ENCODE measurements around the gene HSPB2. TPM values are rescaled to one million over a fixed set of nuclear protein-coding genes. Genes with fewer than 3 reads are reported as not detected.

Gene HSPB2
- total and polyA plus RNA-seq, 2 of the 8 experiments (the other 6 are each of a cell fraction or from before 2014, with no cell fraction given) = 0.32 to 0.86 TPM

GRCh38 chr11:111913031-111913861, 712 bp downstream of the HSPB2 start:
- ChIA-PET POLR2A (ENCODE audit: partially characterized antibody) (interaction anchor here (2.3 kb wide), 1 partner anchor 13 kb away, joined by 8 read pairs; no protein-coding TSS in a partner anchor), CTCF (ENCODE audit: partially characterized antibody) (interaction anchor here (0.8 to 3.5 kb wide), 8 partner anchors 10 to 84 kb away, joined by 3 to 23 read pairs (median 4); no protein-coding TSS in a partner anchor)
- Histone ChIP-seq H3K27ac (ENCODE audit: low read depth, low read length) (no peak overlapping the region), H2AK5ac (ENCODE audit: low read depth, low read length) (peak overlapping the region; percentile 77; the same call in 1 of the 2 replicates), H4K5ac (ENCODE audit: insufficient read length, low read depth, low read length) (no peak overlapping the region), H2BK20ac (ENCODE audit: low read length) (no peak overlapping the region; the same call in 1 of the 2 replicates), H3K4ac (replicated peaks; ENCODE audit: insufficient read length, low read depth, low read length) (no peak overlapping the region), H3K9me3 (ENCODE audit: insufficient read depth in 2 of 2, low read depth in 1 of 2, low read length in 1 of 2) (no peaks in the 10 kb centered on the region), H3K79me2 (ENCODE audit: control insufficient read depth in 1 of 2, insufficient read depth in 2 of 2, low read length in 2 of 2) (no peaks in the 10 kb centered on the region), H3K4me2 (ENCODE audit: insufficient read depth in 1 of 2, low read depth in 2 of 2, low read length in 2 of 2) (0 out of 4 replicates have a peak overlapping the region, but pooled peaks of 1 of the 2 experiments have one; percentile 5), H3K9ac (replicated peaks in 1 of 4; ENCODE audit: extremely low read depth in 1 of 4, low read depth in 3 of 4, low read length in 3 of 4) (no peak overlapping the region), H3K36me3 (ENCODE audit: control insufficient read depth in 2 of 4, insufficient read depth in 4 of 4, low read length in 3 of 4) (no peaks in the 10 kb centered on the region), H2BK12ac (ENCODE audit: low read depth, low read length) (peak overlapping the region; percentile 98; the same call in 1 of the 2 replicates), H2BK15ac (ENCODE audit: low read length) (no peak overlapping the region), H3K79me1 (ENCODE audit: low read depth, low read length) (no peaks in the 10 kb centered on the region), H3K23me2 (ENCODE audit: low read depth, low read length) (peaks cover 4% of the 10 kb centered on the region; the same call in 1 of the 2 replicates), H2BK120ac (replicated peaks; ENCODE audit: low read depth, low read length) (no peak overlapping the region), H3K23ac (ENCODE audit: insufficient read length) (no peak overlapping the region), H2BK5ac (ENCODE audit: low read depth, low read length) (peak overlapping the region; percentile 61; the same call in 1 of the 2 replicates), H4K91ac (replicated peaks; ENCODE audit: insufficient read length, low read length) (peak overlapping the region; percentile 29), H3K4me1 (replicated peaks in 1 of 4; ENCODE audit: control insufficient read depth in 3 of 4, insufficient read depth in 4 of 4, low read length in 3 of 4) (peaks cover under 1 to 15% (median 9%) of the 10 kb centered on the region in 4 experiments), H2AFZ (ENCODE audit: low read length) (0 out of 2 replicates have a peak overlapping the region, but pooled peaks have one; percentile 71), H3K18ac (ENCODE audit: extremely low read depth, low read length) (no peak overlapping the region), H4K8ac (ENCODE audit: extremely low read depth, insufficient read depth, low read length) (no peak overlapping the region; the same call in 1 of the 2 replicates), H3K4me3 (ENCODE audit: extremely low read depth in 1 of 4, insufficient read depth in 2 of 4, low read depth in 3 of 4, low read length in 4 of 4) (no peak overlapping the region), H4K20me1 (replicated peaks in 1 of 2; ENCODE audit: control insufficient read depth in 1 of 2, insufficient read depth in 2 of 2, low read length in 2 of 2) (no peaks in the 10 kb centered on the region), H3K27me3 (replicated peaks in 1 of 4; ENCODE audit: control insufficient read depth in 3 of 4, extremely low read depth in 1 of 4, insufficient read depth in 3 of 4, low read length in 3 of 4) (no peaks in the 10 kb centered on the region), H3K14ac (ENCODE audit: insufficient read length) (no peak overlapping the region), H3K56ac (replicated peaks; ENCODE audit: insufficient read length, low read depth, low read length) (no peak overlapping the region)
- DNase-seq (ENCODE audit: low read depth in 1 of 2, low spot score in 2 of 2) (no peak), FAIRE-seq (no peak)
- WGBS, 2 experiments (ENCODE audit: extremely low coverage in 1 of 2, insufficient coverage in 1 of 2, insufficient read length in 1 of 2, insufficient replicate concordance in 2 of 2, low coverage in 1 of 2, low lambda C conversion rate in 2 of 2, missing lambda C conversion rate in 1 of 2) = 90% methylated on average over 24 of the region's 24 CpGs; no CpG with 5 or more reads in 1 of the 2 experiments
- no peak for TF ChIP-seq CBX5 (IDR thresholded peaks at IDR 0.05; ENCODE audit: low read depth, low read length)
- no peak for TF ChIP-seq CHD2 (IDR thresholded peaks at IDR 0.05; ENCODE audit: low read length)
- no peak for TF ChIP-seq RXRA (IDR thresholded peaks at IDR 0.05; ENCODE audit: insufficient read depth, low read depth, low read length)
- TF ChIP-seq JUND (IDR thresholded peaks at IDR 0.05; ENCODE audit: low read length) = no peak
- TF ChIP-seq JUN (IDR thresholded peaks at IDR 0.05; ENCODE audit: low read depth, low read length) = no peak
- no peak for TF ChIP-seq HDAC2 (IDR thresholded peaks at IDR 0.05; ENCODE audit: borderline replicate concordance in 1 of 2, low read depth in 2 of 2, low read length in 2 of 2)
- TF ChIP-seq CTCF (IDR thresholded peaks at IDR 0.05; ENCODE audit: control extremely low read depth in 1 of 3, insufficient read depth in 1 of 3, low read depth in 1 of 3, low read length in 3 of 3) = no peak
